DOHH2 (cell line): ENCODE data around the gene KIF1A.

Source experiments
- H3F3A ChIP-seq: fragments of 200-600 bp; sonication (generic), shearing (Covaris generic); 2 replicates; pipeline ENCODE4 v1.6.0; 2016; ENCODE audit warnings: antibody characterized with exemption, mild to moderate bottlenecking; ENCODE audit not compliant: control insufficient read depth, insufficient read depth
- H3K27ac ChIP-seq: fragments of 200-600 bp; sonication (generic); 2 replicates; pipeline ENCODE4 v1.5.1; 2014; ENCODE audit warnings: low read depth, mild to moderate bottlenecking, low read length, moderate library complexity
- H3K27me3 ChIP-seq: fragments of 200-600 bp; sonication (generic); 2 replicates; pipeline ENCODE4 v1.6.1; 2014; ENCODE audit warnings: mild to moderate bottlenecking, low read length, mixed read lengths; ENCODE audit not compliant: control insufficient read depth
- H3K36me3 ChIP-seq: fragments of 200-600 bp; sonication (generic); 2 replicates; pipeline ENCODE4 v1.6.1; 2014; ENCODE audit warnings: mild to moderate bottlenecking, low read length, moderate library complexity, mixed read lengths; ENCODE audit not compliant: control insufficient read depth
- H3K4me1 ChIP-seq: fragments of 200-600 bp; sonication (generic); 2 replicates; pipeline ENCODE4 v1.6.1; 2014; ENCODE audit warnings: mild to moderate bottlenecking, low read length, mixed read lengths; ENCODE audit not compliant: control insufficient read depth
- H3K4me2 ChIP-seq: fragments of 200-600 bp; sonication (generic); 2 replicates; pipeline ENCODE4 v1.6.0; 2014; ENCODE audit warnings: mild to moderate bottlenecking, low read length, moderate library complexity
- H3K4me3 ChIP-seq: fragments of 200-600 bp; sonication (generic); 2 replicates; pipeline ENCODE4 v1.5.1; 2014; ENCODE audit warnings: mild to moderate bottlenecking, low read length, mixed read lengths
- H3K79me2 ChIP-seq: fragments of 200-600 bp; sonication (generic); 2 replicates; pipeline ENCODE4 v1.6.1; 2014; ENCODE audit warnings: mild to moderate bottlenecking, low read length, mixed read lengths; ENCODE audit not compliant: control insufficient read depth
- H3K9me2 ChIP-seq: fragments of 200-600 bp; sonication (generic); replicated peaks from 2 replicates; pipeline ENCODE4 v1.6.1; 2014; ENCODE audit warnings: mild to moderate bottlenecking, low read length, mixed read lengths; ENCODE audit not compliant: control insufficient read depth
- H3K9me3 ChIP-seq: fragments of 200-600 bp; sonication (generic); 2 replicates; pipeline ENCODE4 v1.6.1; 2014; ENCODE audit warnings: antibody characterized with exemption, low read length, mixed read lengths; ENCODE audit not compliant: control insufficient read depth, insufficient read depth
- H4K20me1 ChIP-seq: fragments of 200-600 bp; sonication (generic); 2 replicates; pipeline ENCODE4 v1.6.0; 2014; ENCODE audit warnings: low read depth, mild to moderate bottlenecking, antibody characterized with exemption, low read length, moderate library complexity; ENCODE audit not compliant: control insufficient read depth, insufficient read depth
- EZH2phosphoT487 ChIP-seq: fragments of 200-600 bp; sonication (generic); IDR thresholded peaks from 2 replicates; pipeline ENCODE4 v1.6.1; 2017; ENCODE audit warnings: borderline replicate concordance, mild to moderate bottlenecking, antibody characterized with exemption, low read length, moderate library complexity, mixed read lengths
- TF ChIP-seq, protein P1 (sequence below): fragments of 200-600 bp; sonication (generic); IDR thresholded peaks from one replicate; pipeline ENCODE4 v1.5.1; 2014; ENCODE audit warnings: antibody characterized with exemption, mild to moderate bottlenecking, low read depth, low read length; ENCODE audit not compliant: poor library complexity, severe bottlenecking

KIF1A gene

DNA sequence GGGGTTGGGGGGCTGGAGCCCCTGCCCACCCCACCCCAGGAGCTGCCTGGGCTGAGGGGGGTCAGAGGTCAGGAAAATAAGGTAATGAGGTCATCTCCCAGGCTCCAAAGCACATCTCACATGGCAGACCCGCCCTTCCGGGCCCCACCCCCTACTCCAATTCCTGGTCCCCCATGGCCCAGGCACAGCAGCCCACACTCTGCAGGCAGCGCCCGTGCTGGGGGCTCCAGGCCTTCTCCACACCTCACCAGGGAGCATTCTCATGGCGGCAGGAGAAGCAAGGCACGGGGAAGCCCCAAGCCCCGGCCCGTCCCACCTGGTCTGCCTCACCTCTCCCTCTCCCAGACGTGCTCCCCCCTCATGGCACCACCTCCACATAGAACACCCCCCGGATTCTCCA is 84.5 kb downstream of the KIF1A start:
- TF ChIP-seq EZH2phosphoT487, result no peak
- TF ChIP-seq, protein P1, sequence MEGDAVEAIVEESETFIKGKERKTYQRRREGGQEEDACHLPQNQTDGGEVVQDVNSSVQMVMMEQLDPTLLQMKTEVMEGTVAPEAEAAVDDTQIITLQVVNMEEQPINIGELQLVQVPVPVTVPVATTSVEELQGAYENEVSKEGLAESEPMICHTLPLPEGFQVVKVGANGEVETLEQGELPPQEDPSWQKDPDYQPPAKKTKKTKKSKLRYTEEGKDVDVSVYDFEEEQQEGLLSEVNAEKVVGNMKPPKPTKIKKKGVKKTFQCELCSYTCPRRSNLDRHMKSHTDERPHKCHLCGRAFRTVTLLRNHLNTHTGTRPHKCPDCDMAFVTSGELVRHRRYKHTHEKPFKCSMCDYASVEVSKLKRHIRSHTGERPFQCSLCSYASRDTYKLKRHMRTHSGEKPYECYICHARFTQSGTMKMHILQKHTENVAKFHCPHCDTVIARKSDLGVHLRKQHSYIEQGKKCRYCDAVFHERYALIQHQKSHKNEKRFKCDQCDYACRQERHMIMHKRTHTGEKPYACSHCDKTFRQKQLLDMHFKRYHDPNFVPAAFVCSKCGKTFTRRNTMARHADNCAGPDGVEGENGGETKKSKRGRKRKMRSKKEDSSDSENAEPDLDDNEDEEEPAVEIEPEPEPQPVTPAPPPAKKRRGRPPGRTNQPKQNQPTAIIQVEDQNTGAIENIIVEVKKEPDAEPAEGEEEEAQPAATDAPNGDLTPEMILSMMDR, result no peak
- H3K27ac ChIP-seq, result no peak overlapping the region
- H3K4me1 ChIP-seq, result no peaks in the 10 kb centered on the region
- H3K79me2 ChIP-seq, result no peaks in the 10 kb centered on the region
- H3K4me3 ChIP-seq, result no peak overlapping the region
- no peaks in the 10 kb centered on the region for H3K27me3 ChIP-seq
- no peaks in the 10 kb centered on the region for H4K20me1 ChIP-seq
- H3F3A ChIP-seq, result no peaks in the 10 kb centered on the region
- H3K4me2 ChIP-seq, result no peak overlapping the region
- H3K9me2 ChIP-seq, result no peaks in the 10 kb centered on the region
- no peaks in the 10 kb centered on the region for H3K9me3 ChIP-seq
- no peaks in the 10 kb centered on the region for H3K36me3 ChIP-seq

GRCh38 chr2:240734756-240735155 is 85.3 kb downstream of the KIF1A start:
- H3K79me2 ChIP-seq, result no peaks in the 10 kb centered on the region
- no peaks in the 10 kb centered on the region for H3K27me3 ChIP-seq
- no peaks in the 10 kb centered on the region for H4K20me1 ChIP-seq
- TF ChIP-seq, protein P1, result no peak
- no peak for TF ChIP-seq EZH2phosphoT487
- H3K36me3 ChIP-seq, result no peaks in the 10 kb centered on the region
- H3K9me3 ChIP-seq, result no peaks in the 10 kb centered on the region
- no peak overlapping the region for H3K4me2 ChIP-seq
- no peaks in the 10 kb centered on the region for H3K4me1 ChIP-seq
- no peak overlapping the region for H3K4me3 ChIP-seq
- H3K9me2 ChIP-seq, result no peaks in the 10 kb centered on the region
- no peaks in the 10 kb centered on the region for H3F3A ChIP-seq
- H3K27ac ChIP-seq, result no peak overlapping the region

- no peaks in the 10 kb centered on the region for H3K9me2 ChIP-seq
- H3F3A ChIP-seq, result no peaks in the 10 kb centered on the region
- TF ChIP-seq, protein P1, result peak; percentile 40
- no peak for TF ChIP-seq EZH2phosphoT487
- no peaks in the 10 kb centered on the region for H3K9me3 ChIP-seq
- no peaks in the 10 kb centered on the region for H4K20me1 ChIP-seq
- no peaks in the 10 kb centered on the region for H3K4me1 ChIP-seq
- H3K36me3 ChIP-seq, result no peaks in the 10 kb centered on the region
- H3K4me3 ChIP-seq, result no peak overlapping the region
- H3K27me3 ChIP-seq, result no peaks in the 10 kb centered on the region
- H3K4me2 ChIP-seq, result no peak overlapping the region
- H3K27ac ChIP-seq, result no peak overlapping the region
- H3K79me2 ChIP-seq, result no peaks in the 10 kb centered on the region
These were observed 86.1 kb downstream of the KIF1A start for GRCh38 chr2:240733803-240734495.
